B cell (primary cell): Measurements from ENCODE around the gene WNT16.

ENCODE experiments used
- EZH2 ChIP-seq: IDR thresholded peaks from 2 replicates; pipeline ENCODE4 v1.6.1; 2012; ENCODE audit warnings: borderline replicate concordance, low read depth, mild to moderate bottlenecking, moderate library complexity, low read length; ENCODE audit not compliant: insufficient read depth, poor library complexity, severe bottlenecking
- TF ChIP-seq, protein P1 (sequence below): fragments of 200-600 bp; IDR thresholded peaks from one replicate; pipeline ENCODE4 v1.8.0; 2022; ENCODE audit warnings: antibody characterized with exemption, mild to moderate bottlenecking

DNA sequence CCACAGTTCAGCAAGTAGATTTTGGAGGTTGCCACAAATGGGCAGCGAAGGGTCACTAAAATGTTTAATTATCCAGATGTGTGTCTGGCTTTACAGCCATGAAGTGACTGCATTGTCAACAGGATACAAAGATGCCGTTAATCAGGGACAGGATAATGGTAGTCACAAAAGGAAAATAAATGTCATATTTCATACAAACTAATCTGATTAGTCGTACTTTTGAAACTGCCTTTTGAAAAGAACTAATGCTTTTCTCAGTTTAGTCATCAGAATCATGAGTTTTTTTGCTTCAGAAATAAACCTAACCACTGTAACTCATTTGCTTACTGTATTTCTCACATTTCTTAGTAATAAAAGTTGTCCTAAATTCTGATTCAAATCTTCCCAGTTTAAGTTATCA, 22.2 kb upstream of the WNT16 start:
- TF ChIP-seq, protein P1, sequence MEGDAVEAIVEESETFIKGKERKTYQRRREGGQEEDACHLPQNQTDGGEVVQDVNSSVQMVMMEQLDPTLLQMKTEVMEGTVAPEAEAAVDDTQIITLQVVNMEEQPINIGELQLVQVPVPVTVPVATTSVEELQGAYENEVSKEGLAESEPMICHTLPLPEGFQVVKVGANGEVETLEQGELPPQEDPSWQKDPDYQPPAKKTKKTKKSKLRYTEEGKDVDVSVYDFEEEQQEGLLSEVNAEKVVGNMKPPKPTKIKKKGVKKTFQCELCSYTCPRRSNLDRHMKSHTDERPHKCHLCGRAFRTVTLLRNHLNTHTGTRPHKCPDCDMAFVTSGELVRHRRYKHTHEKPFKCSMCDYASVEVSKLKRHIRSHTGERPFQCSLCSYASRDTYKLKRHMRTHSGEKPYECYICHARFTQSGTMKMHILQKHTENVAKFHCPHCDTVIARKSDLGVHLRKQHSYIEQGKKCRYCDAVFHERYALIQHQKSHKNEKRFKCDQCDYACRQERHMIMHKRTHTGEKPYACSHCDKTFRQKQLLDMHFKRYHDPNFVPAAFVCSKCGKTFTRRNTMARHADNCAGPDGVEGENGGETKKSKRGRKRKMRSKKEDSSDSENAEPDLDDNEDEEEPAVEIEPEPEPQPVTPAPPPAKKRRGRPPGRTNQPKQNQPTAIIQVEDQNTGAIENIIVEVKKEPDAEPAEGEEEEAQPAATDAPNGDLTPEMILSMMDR = no peak
- TF ChIP-seq EZH2 = no peak
